ENCODE results near the gene ARMH1. TPM values are rescaled to one million over a fixed set of nuclear protein-coding genes. Genes with fewer than 3 reads are reported as not detected.

Gene ARMH1
- total RNA-seq (2022; extraction: Qiagen RNA extraction; ENCODE audit: low read depth): 0.35 to 1.1 TPM (median 0.80 TPM) in 5 replicates

GRCh38 chr1:44674113-44675000 is at the start of gene ARMH1, which contains the start of gene TMEM53:
Gene ARMH1 (plus strand): TSS chr1:44674714. CDS start chr1:44689698, 14,984 bp downstream.
Gene TMEM53 (minus strand): TSS chr1:44674481. CDS start chr1:44674391, 90 bp downstream.

GRCh38 chr1:44730741-44731512 is 56.4 kb downstream of the ARMH1 start, which contains the start of gene RNU5D-1:
Gene RNU5D-1 (minus strand): TSS chr1:44731170.

GRCh38 chr1:44739307-44740178 is 65.0 kb downstream of the ARMH1 start, which contains the start of gene KIF2C:
Gene KIF2C (plus strand): TSS chr1:44739837. CDS start chr1:44739933, 96 bp downstream.

Other genes with a start within 250 kb of the ARMH1 start
- 8.5 to 10.2 TPM (median 9.1 TPM) in 5 replicates for gene TMEM53, start 233 bp upstream of the ARMH1 start, total RNA-seq (2022; extraction: Qiagen RNA extraction; ENCODE audit: low read depth)
- gene RNU5D-1, start 56.5 kb downstream of the ARMH1 start, total RNA-seq (2022; extraction: Qiagen RNA extraction; ENCODE audit: low read depth): not detected in 5 replicates
- gene KIF2C, start 65.1 kb downstream of the ARMH1 start, total RNA-seq (2022; extraction: Qiagen RNA extraction; ENCODE audit: low read depth): 38.9 to 43.7 TPM (median 41.4 TPM) in 5 replicates
- gene RPS8, start 100.8 kb downstream of the ARMH1 start, total RNA-seq (2022; extraction: Qiagen RNA extraction; ENCODE audit: low read depth): 1,523 to 1,715 TPM (median 1,655 TPM) in 5 replicates
- 0.15 to 0.66 TPM (median 0.37 TPM) in 5 replicates for gene BEST4, start 113.5 kb downstream of the ARMH1 start, total RNA-seq (2022; extraction: Qiagen RNA extraction; ENCODE audit: low read depth)
- gene PLK3, start 125.7 kb downstream of the ARMH1 start, total RNA-seq (2022; extraction: Qiagen RNA extraction; ENCODE audit: low read depth): 14.9 to 20.3 TPM (median 16.0 TPM) in 5 replicates
- gene DYNLT4, start 132.6 kb downstream of the ARMH1 start, total RNA-seq (2022; extraction: Qiagen RNA extraction; ENCODE audit: low read depth): 0.35 to 1.3 TPM (median 0.75 TPM) in 5 replicates
- gene BTBD19, start 133.8 kb downstream of the ARMH1 start, total RNA-seq (2022; extraction: Qiagen RNA extraction; ENCODE audit: low read depth): 2.4 to 3.9 TPM (median 3.1 TPM) in 5 replicates
- gene PTCH2, start 168.5 kb downstream of the ARMH1 start, total RNA-seq (2022; extraction: Qiagen RNA extraction; ENCODE audit: low read depth): 0.08 to 0.28 TPM (median 0.23 TPM) in 5 replicates